ENCODE results near the gene CSMD2.

CSMD2 gene

GRCh38 chr1:34128186-34128889 is 36.7 kb downstream of the CSMD2 start:
- Histone ChIP-seq H3K4me1 (ENCODE audit: insufficient read depth, low read length) (no peaks in the 10 kb centered on the region), H3K36me3 (ENCODE audit: insufficient read depth, low read length) (no peaks in the 10 kb centered on the region), H3K9ac (ENCODE audit: low read length) (no peak overlapping the region), H3K27me3 (ENCODE audit: control insufficient read depth in 1 of 2, insufficient read depth in 2 of 2, low read length in 2 of 2) (no peaks in the 10 kb centered on the region), H3K27ac (ENCODE audit: low read depth, low read length) (no peak overlapping the region), H3K4me3 (ENCODE audit: low read depth in 1 of 2, low read length in 2 of 2) (no peak overlapping the region), H3K9me3 (ENCODE audit: low read length) (no peaks in the 10 kb centered on the region)

GRCh38 chr1:34127006-34128000 is 37.7 kb downstream of the CSMD2 start:
- H3K9me3 ChIP-seq (ENCODE audit: low read length): no peaks in the 10 kb centered on the region

DNA sequence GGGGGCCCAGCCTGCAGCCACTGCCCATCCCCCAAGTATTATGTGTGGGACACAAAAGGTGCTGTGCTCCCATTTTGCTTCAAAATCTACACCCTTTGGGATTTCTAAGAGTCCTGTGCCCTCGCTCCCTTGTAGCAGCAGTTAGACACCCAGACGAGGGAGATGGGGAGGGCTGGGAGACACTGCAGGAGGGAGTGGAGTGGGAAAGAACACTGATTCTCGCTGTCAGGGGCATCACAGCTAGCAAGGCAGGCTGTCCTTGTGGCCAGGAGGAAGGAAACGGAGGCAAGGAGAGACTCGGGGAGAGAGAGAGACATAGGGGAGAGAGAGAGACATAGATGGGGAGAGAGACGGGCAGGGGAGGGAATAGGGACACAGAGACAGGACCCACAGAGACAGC is 38.5 kb downstream of the CSMD2 start:
- Histone ChIP-seq H3K4me1 (ENCODE audit: insufficient read depth, low read length) (no peaks in the 10 kb centered on the region), H3K9ac (ENCODE audit: low read length) (no peak overlapping the region), H3K36me3 (ENCODE audit: insufficient read depth, low read length) (no peaks in the 10 kb centered on the region), H3K4me3 (ENCODE audit: low read depth in 1 of 2, low read length in 2 of 2) (no peak overlapping the region), H3K27me3 (ENCODE audit: control insufficient read depth in 1 of 2, insufficient read depth in 2 of 2, low read length in 2 of 2) (no peaks in the 10 kb centered on the region), H3K27ac (ENCODE audit: low read depth, low read length) (no peak overlapping the region), H3K9me3 (ENCODE audit: low read length) (no peaks in the 10 kb centered on the region)

More at GRCh38 chr1:34127006-34128000, 37.7 kb downstream of the CSMD2 start:
- H3K36me3 ChIP-seq (ENCODE audit: insufficient read depth, low read length): no peaks in the 10 kb centered on the region
- no peak overlapping the region for H3K9ac ChIP-seq (ENCODE audit: low read length)
- no peak overlapping the region for H3K27ac ChIP-seq (ENCODE audit: low read depth, low read length)
- no peaks in the 10 kb centered on the region for H3K4me1 ChIP-seq (ENCODE audit: insufficient read depth, low read length)
- H3K27me3 ChIP-seq (ENCODE audit: control insufficient read depth in 1 of 2, insufficient read depth in 2 of 2, low read length in 2 of 2): no peaks in the 10 kb centered on the region
- H3K4me3 ChIP-seq (ENCODE audit: low read depth in 1 of 2, low read length in 2 of 2): no peak overlapping the region

DNA sequence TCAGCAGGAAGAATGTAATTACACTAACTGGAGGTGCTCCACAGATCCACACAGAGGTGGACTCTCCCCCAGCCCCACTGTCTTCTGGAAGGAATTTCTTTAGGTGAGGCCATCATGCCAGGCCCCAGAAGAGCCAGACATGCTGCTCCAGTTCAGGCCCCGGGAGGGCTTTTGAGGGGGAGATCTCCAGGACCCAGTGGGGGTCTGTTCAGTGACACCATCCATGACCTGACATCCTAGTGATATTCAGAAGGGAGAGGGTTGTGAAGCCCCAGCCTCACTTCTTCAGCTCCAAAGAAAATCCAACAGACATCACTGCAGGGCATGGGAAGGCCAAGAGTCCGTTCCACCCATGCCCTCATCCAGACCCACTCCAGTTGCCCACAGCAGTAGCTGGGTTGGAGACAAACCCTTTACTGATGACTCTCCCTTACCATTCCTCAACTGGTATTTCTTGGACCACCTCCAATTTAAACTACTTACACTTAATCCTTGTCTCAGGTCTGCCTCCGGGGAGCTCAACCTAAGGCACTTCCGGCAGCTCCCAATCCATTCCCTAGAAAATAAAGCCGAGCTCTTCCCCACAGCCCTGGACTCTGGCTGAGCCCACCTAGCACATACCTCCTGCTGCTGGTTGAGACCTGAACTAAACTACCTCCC is 39.2 kb downstream of the CSMD2 start:
- H3K9me3 ChIP-seq (ENCODE audit: low read length): no peaks in the 10 kb centered on the region
- no peak overlapping the region for H3K9ac ChIP-seq (ENCODE audit: low read length)
- H3K27me3 ChIP-seq (ENCODE audit: control insufficient read depth in 1 of 2, insufficient read depth in 2 of 2, low read length in 2 of 2): no peaks in the 10 kb centered on the region
- no peaks in the 10 kb centered on the region for H3K4me1 ChIP-seq (ENCODE audit: insufficient read depth, low read length)
- H3K36me3 ChIP-seq (ENCODE audit: insufficient read depth, low read length): no peaks in the 10 kb centered on the region
- H3K27ac ChIP-seq (ENCODE audit: low read depth, low read length): no peak overlapping the region
- no peak overlapping the region for H3K4me3 ChIP-seq (ENCODE audit: low read depth in 1 of 2, low read length in 2 of 2)

DNA sequence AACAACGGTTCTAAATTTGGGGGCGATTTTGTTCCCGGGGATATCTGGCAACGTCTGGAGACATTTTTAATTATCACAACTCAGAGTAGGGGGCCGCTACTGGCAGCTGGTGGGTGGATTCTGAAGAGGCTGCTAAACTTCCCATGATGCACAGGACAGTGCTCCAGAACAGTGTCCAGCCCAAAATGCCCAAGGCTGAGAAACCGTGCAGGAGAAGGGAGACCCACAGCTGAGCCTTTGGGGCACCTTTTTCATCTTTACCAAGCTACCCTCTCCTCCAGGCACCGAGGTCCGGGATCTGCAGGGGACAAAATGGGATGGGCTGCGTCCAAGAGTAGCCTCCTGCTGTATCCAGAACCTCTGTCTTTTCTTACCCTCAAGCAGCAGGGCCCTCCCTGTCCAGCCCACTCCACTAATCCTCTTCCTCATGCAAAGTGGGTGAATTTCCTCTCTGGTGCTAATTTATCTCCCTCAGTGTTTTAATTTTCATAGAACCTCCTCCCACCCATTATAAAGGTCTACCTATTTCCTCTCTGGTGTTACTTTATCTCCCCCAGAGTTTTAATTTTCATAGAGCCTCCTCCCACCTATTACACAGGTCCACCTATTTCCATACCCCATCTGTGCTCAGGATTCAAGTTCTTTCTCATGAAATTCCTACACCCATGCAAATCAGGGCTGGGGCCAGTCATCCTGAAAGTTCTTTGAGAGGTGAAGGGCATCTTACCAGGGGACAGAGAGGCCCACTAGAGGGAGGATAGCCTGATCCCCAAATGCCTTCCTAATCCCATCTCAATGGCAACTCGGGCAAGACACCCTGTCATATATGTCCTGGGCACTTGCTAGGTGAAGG is 42.7 kb downstream of the CSMD2 start:
- Histone ChIP-seq H3K27me3 (ENCODE audit: control insufficient read depth in 1 of 2, insufficient read depth in 2 of 2, low read length in 2 of 2) (no peaks in the 10 kb centered on the region), H3K9ac (ENCODE audit: low read length) (no peak overlapping the region), H3K4me3 (ENCODE audit: low read depth in 1 of 2, low read length in 2 of 2) (no peak overlapping the region), H3K9me3 (ENCODE audit: low read length) (no peaks in the 10 kb centered on the region), H3K36me3 (ENCODE audit: insufficient read depth, low read length) (no peaks in the 10 kb centered on the region), H3K27ac (ENCODE audit: low read depth, low read length) (no peak overlapping the region), H3K4me1 (ENCODE audit: insufficient read depth, low read length) (no peaks in the 10 kb centered on the region)

DNA sequence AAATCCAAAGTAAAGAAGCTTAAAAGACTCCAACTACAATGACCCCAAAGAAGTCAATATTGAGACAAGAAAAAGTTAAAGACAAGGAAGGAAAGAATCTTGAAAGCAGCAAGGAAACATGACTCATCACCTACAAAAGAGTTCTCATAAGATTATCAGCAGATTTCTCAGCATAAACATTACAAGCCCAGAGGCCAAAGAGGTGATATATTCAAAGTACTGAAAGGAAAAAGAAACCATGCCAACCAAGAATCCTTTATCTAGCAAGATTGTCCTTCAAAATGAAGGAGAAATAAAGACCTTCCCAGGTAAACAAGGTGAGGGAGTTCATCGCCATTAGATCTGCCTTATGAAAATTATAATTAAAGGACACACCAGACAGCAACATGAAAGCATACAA is 49.8 kb downstream of the CSMD2 start:
- H3K4me3 ChIP-seq (ENCODE audit: low read depth in 1 of 2, low read length in 2 of 2): no peak overlapping the region
- H3K27ac ChIP-seq (ENCODE audit: low read depth, low read length): no peak overlapping the region
- peaks cover 6% of the 10 kb centered on the region for H3K9me3 ChIP-seq (ENCODE audit: low read length)
- no peak overlapping the region for H3K9ac ChIP-seq (ENCODE audit: low read length)
- no peaks in the 10 kb centered on the region for H3K4me1 ChIP-seq (ENCODE audit: insufficient read depth, low read length)
- H3K27me3 ChIP-seq (ENCODE audit: control insufficient read depth in 1 of 2, insufficient read depth in 2 of 2, low read length in 2 of 2): no peaks in the 10 kb centered on the region
- H3K36me3 ChIP-seq (ENCODE audit: insufficient read depth, low read length): no peaks in the 10 kb centered on the region

DNA sequence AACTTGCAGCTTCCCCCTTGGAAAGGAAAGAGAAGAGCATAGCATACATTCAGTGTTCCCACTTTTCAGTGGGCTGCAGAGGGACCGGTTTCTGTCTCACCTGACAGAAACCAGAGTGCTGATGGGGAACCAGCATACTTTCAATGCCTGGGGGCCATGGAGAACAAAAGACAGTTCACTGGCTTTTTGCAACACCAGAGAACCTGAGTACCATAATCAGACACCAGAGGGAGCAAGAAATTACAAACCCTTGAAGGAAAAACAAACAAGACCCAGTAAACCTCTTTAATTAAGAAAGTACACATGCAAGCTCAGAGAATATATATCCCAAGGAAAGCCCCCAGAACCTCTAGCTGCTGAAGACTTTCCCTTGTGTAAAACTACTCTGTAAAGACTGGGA is 51.1 kb downstream of the CSMD2 start:
- Histone ChIP-seq H3K9ac (ENCODE audit: low read length) (no peak overlapping the region), H3K36me3 (ENCODE audit: insufficient read depth, low read length) (no peaks in the 10 kb centered on the region), H3K27ac (ENCODE audit: low read depth, low read length) (no peak overlapping the region), H3K4me3 (ENCODE audit: low read depth in 1 of 2, low read length in 2 of 2) (no peak overlapping the region), H3K9me3 (ENCODE audit: low read length) (peaks cover 6% of the 10 kb centered on the region), H3K4me1 (ENCODE audit: insufficient read depth, low read length) (no peaks in the 10 kb centered on the region), H3K27me3 (ENCODE audit: control insufficient read depth in 1 of 2, insufficient read depth in 2 of 2, low read length in 2 of 2) (no peaks in the 10 kb centered on the region)

DNA sequence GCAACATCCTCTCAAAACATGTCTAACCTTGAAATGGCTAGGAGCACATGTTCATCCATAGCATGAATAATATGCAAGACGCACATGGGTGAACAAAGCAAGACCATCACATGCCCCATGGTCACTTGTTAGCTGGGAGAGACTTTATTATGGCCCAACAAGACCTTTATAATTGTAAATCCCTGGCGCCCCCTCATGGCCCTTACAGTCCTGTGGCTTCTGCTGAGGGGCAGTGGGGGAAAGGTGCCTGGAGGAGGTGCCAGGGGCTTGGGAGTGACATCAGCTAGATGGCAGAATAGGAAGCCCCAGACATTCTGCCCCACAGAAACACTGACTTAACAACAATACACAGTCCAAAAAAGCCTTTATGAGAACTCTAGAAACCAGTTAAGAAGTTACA is 51.7 kb downstream of the CSMD2 start:
- Histone ChIP-seq H3K27me3 (ENCODE audit: control insufficient read depth in 1 of 2, insufficient read depth in 2 of 2, low read length in 2 of 2) (no peaks in the 10 kb centered on the region), H3K9ac (ENCODE audit: low read length) (no peak overlapping the region), H3K4me3 (ENCODE audit: low read depth in 1 of 2, low read length in 2 of 2) (no peak overlapping the region), H3K9me3 (ENCODE audit: low read length) (peaks cover 6% of the 10 kb centered on the region), H3K27ac (ENCODE audit: low read depth, low read length) (no peak overlapping the region), H3K4me1 (ENCODE audit: insufficient read depth, low read length) (no peaks in the 10 kb centered on the region), H3K36me3 (ENCODE audit: insufficient read depth, low read length) (no peaks in the 10 kb centered on the region)

DNA sequence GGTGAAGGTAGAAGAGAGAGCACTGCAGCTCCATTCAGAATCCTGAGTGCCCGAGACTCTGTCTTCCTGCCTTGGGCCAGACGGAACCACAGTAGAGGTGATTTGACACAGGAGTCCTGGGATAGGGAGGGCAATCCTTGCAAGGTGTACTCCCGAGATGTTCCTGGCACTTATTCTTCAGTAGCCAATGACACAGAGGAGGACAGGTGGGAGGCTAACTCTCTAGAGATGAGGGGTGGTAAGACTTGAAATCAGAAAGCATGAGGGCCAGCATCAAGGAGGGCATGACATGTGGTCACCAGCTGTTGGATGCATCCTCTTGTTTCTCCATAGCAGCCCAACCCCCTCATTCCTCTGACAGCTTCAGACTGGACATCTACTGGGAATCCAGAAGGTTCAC is 56.3 kb downstream of the CSMD2 start:
- Histone ChIP-seq H3K9ac (ENCODE audit: low read length) (no peak overlapping the region), H3K4me1 (ENCODE audit: insufficient read depth, low read length) (no peaks in the 10 kb centered on the region), H3K27me3 (ENCODE audit: control insufficient read depth in 1 of 2, insufficient read depth in 2 of 2, low read length in 2 of 2) (no peaks in the 10 kb centered on the region), H3K9me3 (ENCODE audit: low read length) (no peaks in the 10 kb centered on the region), H3K36me3 (ENCODE audit: insufficient read depth, low read length) (no peaks in the 10 kb centered on the region), H3K4me3 (ENCODE audit: low read depth in 1 of 2, low read length in 2 of 2) (no peak overlapping the region), H3K27ac (ENCODE audit: low read depth, low read length) (no peak overlapping the region)

DNA sequence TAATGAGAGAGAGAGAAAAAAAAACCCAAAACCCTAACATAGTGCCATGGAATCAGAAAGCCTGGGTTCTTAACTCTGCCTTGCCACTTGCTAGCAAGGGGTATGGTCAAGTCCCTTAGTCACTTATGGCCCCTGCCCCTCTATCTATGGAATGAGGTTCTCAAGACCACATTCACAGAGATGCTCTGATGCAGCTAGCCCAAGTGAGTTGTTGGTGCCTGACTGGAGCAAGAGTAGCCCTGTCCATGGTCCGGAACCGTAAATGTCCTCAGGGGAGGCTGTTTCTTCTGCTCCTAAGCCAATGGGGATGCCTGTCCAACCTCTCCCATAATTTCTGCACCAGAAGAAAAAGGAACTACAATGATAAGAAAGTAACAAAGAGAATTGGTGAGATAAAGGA is 56.8 kb downstream of the CSMD2 start:
- Histone ChIP-seq H3K27ac (ENCODE audit: low read depth, low read length) (no peak overlapping the region), H3K9me3 (ENCODE audit: low read length) (no peaks in the 10 kb centered on the region), H3K9ac (ENCODE audit: low read length) (no peak overlapping the region), H3K4me1 (ENCODE audit: insufficient read depth, low read length) (no peaks in the 10 kb centered on the region), H3K4me3 (ENCODE audit: low read depth in 1 of 2, low read length in 2 of 2) (no peak overlapping the region), H3K36me3 (ENCODE audit: insufficient read depth, low read length) (no peaks in the 10 kb centered on the region), H3K27me3 (ENCODE audit: control insufficient read depth in 1 of 2, insufficient read depth in 2 of 2, low read length in 2 of 2) (no peaks in the 10 kb centered on the region)

GRCh38 chr1:34101151-34101550 is 63.9 kb downstream of the CSMD2 start:
- no peaks in the 10 kb centered on the region for H3K4me1 ChIP-seq (ENCODE audit: insufficient read depth, low read length)
- H3K4me3 ChIP-seq (ENCODE audit: low read depth in 1 of 2, low read length in 2 of 2): no peak overlapping the region
- H3K36me3 ChIP-seq (ENCODE audit: insufficient read depth, low read length): no peaks in the 10 kb centered on the region
- no peak overlapping the region for H3K27ac ChIP-seq (ENCODE audit: low read depth, low read length)
- H3K27me3 ChIP-seq (ENCODE audit: control insufficient read depth in 1 of 2, insufficient read depth in 2 of 2, low read length in 2 of 2): no peaks in the 10 kb centered on the region
- no peaks in the 10 kb centered on the region for H3K9me3 ChIP-seq (ENCODE audit: low read length)
- no peak overlapping the region for H3K9ac ChIP-seq (ENCODE audit: low read length)
